ENCODE data around the gene TIMM13.
"Not testable (repeated sequence)": the region's sequence is repeated elsewhere in the genome, so short reads cannot be mapped to it uniquely, and the experiment has no call there.

TIMM13 gene

GRCh38 chr19:2413159-2413558 is 14.2 kb downstream of the TIMM13 start:
- no peak for DNase-seq

- DNase-seq: no peak
These were observed 14.9 kb downstream of the TIMM13 start for GRCh38 chr19:2412449-2412848.

- no peak for DNase-seq
These were observed 15.7 kb downstream of the TIMM13 start for GRCh38 chr19:2411709-2412108.

GRCh38 chr19:2410023-2410422 is 17.4 kb downstream of the TIMM13 start:
- no peak for DNase-seq

GRCh38 chr19:2409352-2409912 is 18.0 kb downstream of the TIMM13 start:
- DNase-seq: no peak

- no peak for DNase-seq
These were observed 19.1 kb downstream of the TIMM13 start for GRCh38 chr19:2408247-2408646.

DNA sequence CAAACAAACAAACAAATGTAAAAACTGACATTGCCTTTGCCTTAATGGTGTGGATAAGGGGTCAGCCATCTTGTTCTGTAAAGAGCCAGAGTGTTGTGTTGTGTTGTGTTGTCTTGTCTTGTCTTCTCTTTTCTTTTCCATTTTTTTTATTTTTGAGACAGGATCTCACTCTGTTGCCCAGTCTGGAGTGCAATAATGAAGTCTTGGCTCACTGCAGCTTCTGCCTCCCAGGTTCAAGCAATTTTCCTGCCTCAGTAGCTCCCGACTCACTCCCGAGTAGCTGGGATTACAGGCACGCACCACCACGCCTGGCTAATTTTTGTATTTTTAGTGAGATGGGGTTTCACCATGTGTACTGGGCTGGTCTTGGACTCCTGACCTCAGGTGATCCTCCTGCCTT is 27.8 kb downstream of the TIMM13 start:
- DNase-seq: no peak

DNA sequence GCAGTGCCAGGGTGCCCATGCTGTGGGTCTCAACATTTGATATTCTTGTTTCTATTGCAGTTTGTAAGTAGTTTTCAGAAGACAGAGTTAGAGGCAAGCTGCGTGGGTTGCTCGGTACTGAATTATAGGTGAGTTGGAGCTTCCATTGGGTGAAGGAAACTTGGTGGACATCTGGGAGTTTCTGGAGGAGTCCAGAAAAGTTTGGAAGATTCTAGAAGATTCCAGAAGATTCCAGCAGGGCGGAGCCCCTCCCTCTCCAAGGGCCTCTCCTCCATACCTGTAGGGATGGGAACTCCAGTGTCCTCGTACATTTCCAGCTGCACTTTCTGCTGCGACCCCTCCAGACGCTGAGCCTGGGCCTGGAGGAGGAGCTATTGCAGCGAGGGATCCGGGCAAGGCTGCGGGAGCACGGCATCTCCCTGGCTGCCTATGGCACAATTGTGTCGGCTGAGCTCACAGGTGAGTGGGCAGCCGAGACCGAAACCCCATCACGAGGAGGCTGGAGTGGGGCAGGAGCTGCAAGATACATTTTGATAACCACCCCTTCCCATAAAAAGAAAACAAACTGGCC is 28.6 kb downstream of the TIMM13 start:
- no peak for DNase-seq

GRCh38 chr19:2397173-2397572 is 30.2 kb downstream of the TIMM13 start:
- not testable (repeated sequence) for DNase-seq

GRCh38 chr19:2395293-2395829 is 32.0 kb downstream of the TIMM13 start:
- not testable (repeated sequence) for DNase-seq

- DNase-seq: no peak
These were observed 32.7 kb downstream of the TIMM13 start for GRCh38 chr19:2394442-2395292.

GRCh38 chr19:2394054-2394441 is 33.3 kb downstream of the TIMM13 start:
- DNase-seq: no peak

- DNase-seq: not testable (repeated sequence)
These were observed 34.5 kb downstream of the TIMM13 start for GRCh38 chr19:2392899-2393298.

- no peak for DNase-seq
These were observed 35.0 kb downstream of the TIMM13 start for GRCh38 chr19:2392366-2392765.

- DNase-seq: no peak
These were observed 36.2 kb downstream of the TIMM13 start for GRCh38 chr19:2391118-2391725.

- no peak for DNase-seq
These were observed 37.8 kb downstream of the TIMM13 start for GRCh38 chr19:2389594-2389993.

DNA sequence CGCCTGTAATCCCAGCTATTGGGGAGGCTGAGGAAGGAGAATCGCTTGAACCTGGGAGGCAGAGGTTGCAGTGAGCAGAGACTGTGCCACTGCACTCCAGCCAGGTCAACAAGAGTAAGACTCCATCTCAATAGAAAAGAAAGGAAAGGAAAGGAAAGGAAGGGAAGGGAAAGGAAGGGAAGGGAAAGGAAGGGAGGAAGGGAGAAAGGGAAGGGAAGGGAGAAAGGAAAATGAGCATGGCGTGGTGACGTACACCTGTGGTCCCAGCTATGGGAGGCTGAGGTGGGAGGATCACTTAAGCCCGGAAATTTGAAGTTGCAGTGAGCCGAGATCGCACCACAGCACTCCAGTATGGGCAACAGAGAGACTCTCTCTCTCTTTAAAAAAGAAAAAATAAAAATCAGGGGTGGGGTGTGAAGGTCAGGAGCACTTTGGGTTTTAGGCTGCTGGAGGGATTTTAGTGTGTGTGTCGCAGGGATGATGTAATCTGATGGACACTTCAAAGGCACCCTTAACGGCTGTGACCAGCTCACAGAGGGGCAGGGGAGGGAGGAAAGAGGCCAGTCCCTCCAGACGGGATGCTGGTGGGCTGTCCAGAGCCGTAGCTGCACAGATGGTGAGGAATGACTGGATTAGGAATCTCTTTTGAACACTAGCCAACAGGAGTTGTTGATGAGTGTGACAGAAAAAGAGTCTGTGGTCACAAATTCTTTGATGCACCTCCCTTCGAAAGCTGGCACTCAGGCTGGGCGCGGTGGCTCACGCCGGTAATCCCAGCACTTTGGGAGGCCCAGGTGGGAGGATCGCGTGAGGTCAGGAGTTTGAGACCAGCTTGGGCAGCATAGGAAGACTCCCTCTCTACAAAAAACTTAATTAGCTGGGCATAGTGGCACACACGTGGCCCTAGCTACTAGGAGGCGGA is 39.8 kb downstream of the TIMM13 start:
- no peak for DNase-seq

GRCh38 chr19:2385053-2385721 is 42.2 kb downstream of the TIMM13 start:
- no peak for DNase-seq

DNA sequence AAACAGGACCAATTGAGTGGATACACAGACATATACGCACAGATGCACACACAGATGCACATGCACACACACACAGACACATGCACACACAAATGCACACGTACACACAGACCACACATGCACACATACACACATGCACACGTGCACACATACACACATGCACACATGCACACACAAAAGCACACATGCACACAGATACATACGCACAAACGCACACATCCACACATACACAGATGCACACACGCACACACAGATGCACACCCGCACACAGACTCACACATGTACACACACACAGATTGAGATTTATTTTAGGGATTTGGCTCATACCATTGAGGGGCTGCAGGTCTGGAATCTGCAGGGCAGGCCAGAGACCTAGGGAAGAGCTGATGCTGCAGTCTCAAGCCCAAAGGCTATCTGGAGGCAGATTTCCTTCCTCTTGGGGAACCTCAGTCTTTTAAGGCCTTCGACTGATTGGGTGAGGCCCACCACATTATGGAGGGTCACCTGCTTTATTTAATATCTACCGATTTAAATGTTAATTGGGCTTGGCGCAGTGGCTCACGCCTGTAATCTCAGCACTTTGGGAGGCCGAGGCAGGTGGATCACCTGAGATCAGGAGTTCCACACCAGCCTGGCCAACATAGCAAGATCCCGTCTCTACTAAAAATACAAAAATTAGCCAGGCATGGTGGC is 44.7 kb downstream of the TIMM13 start:
- no peak for DNase-seq

- DNase-seq: no peak
These were observed 46.1 kb downstream of the TIMM13 start for GRCh38 chr19:2381148-2381820.

DNA sequence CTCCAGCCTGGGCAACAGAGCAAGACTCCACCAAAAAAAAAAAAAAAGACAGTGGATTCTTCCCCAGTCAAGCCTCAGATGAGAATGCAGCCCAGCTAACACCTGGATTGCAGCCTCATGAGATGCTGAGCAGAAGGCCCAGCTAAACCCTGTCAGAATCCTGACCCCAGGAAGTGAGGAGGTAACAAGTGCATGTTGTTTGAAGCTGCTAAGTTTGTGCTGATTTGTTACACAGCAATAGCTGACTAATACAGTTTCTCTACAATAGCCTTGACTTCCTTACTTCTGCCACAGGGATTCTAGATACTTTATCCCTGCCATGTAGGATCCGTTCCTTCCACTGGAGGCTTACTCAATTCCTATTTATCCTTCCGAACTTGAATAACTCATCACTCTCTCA is 46.8 kb downstream of the TIMM13 start:
- no peak for DNase-seq
